Loucy (cell line): ENCODE results near the gene CC2D1B.

Experiments
- H2AFZ ChIP-seq: fragments of 200-600 bp; sonication (generic); 2 replicates; pipeline ENCODE4 v1.6.0; 2016; ENCODE audit warnings: antibody characterized with exemption, mild to moderate bottlenecking, low read length, moderate library complexity
- H3F3A ChIP-seq: fragments of 200-600 bp; 2 replicates; pipeline ENCODE4 v1.6.0; 2016; ENCODE audit warnings: antibody characterized with exemption, low read depth, mild to moderate bottlenecking
- H3K27me3 ChIP-seq: fragments of 200-600 bp; sonication (generic); 2 replicates; pipeline ENCODE4 v1.6.1; 2014; ENCODE audit warnings: low read length, mild to moderate bottlenecking; ENCODE audit not compliant: insufficient read depth, poor library complexity, severe bottlenecking
- H3K36me3 ChIP-seq: fragments of 200-600 bp; sonication (generic); 2 replicates; pipeline ENCODE4 v1.6.1; 2016; ENCODE audit warnings: low read length; ENCODE audit not compliant: insufficient read depth
- H3K4me1 ChIP-seq: fragments of 200-600 bp; sonication (generic); 2 replicates; pipeline ENCODE4 v1.5.1; 2014; ENCODE audit warnings: low read length, mild to moderate bottlenecking; ENCODE audit not compliant: insufficient read depth, poor library complexity, severe bottlenecking
- H3K4me2 ChIP-seq: fragments of 200-600 bp; sonication (generic); 2 replicates; pipeline ENCODE4 v1.6.0; 2014; ENCODE audit warnings: antibody characterized with exemption, low read length, low read depth, mild to moderate bottlenecking; ENCODE audit not compliant: poor library complexity, severe bottlenecking
- H3K4me3 ChIP-seq: fragments of 200-600 bp; sonication (generic); 2 replicates; pipeline ENCODE4 v1.5.1; 2014; ENCODE audit warnings: low read length, mild to moderate bottlenecking, mixed read lengths; ENCODE audit not compliant: poor library complexity, severe bottlenecking
- H3K79me2 ChIP-seq: fragments of 200-600 bp; sonication (generic); 2 replicates; pipeline ENCODE4 v1.6.1; 2014; ENCODE audit warnings: low read length; ENCODE audit not compliant: insufficient read depth
- H3K9ac ChIP-seq: fragments of 200-600 bp; sonication (generic); 2 replicates; pipeline ENCODE4 v1.6.0; 2014; ENCODE audit warnings: mild to moderate bottlenecking, low read depth, low read length, moderate library complexity; ENCODE audit not compliant: poor library complexity, severe bottlenecking
- H3K9me2 ChIP-seq: fragments of 200-600 bp; sonication (generic); replicated peaks from 2 replicates; pipeline ENCODE4 v1.6.1; 2016; ENCODE audit warnings: low read depth, low read length, mixed read lengths
- H3K9me3 ChIP-seq: fragments of 200-600 bp; sonication (generic); 2 replicates; pipeline ENCODE4 v1.6.1; 2014; ENCODE audit warnings: mild to moderate bottlenecking, antibody characterized with exemption, low read length, low read depth; ENCODE audit not compliant: insufficient read depth
- H4K20me1 ChIP-seq: fragments of 200-600 bp; sonication (generic); 2 replicates; pipeline ENCODE4 v1.6.0; 2014; ENCODE audit warnings: antibody characterized with exemption, low read length, mild to moderate bottlenecking; ENCODE audit not compliant: insufficient read depth, poor library complexity, severe bottlenecking
- EZH2phosphoT487 ChIP-seq: fragments of 200-600 bp; IDR thresholded peaks from 2 replicates; pipeline ENCODE4 v1.6.1; 2018; ENCODE audit warnings: antibody characterized with exemption, mild to moderate bottlenecking, moderate library complexity, borderline replicate concordance
- TF ChIP-seq, protein P1 (sequence below): fragments of 200-600 bp; sonication (generic); conservative IDR thresholded peaks from 2 replicates; pipeline ENCODE4 v1.5.1; 2014; ENCODE audit warnings: mild to moderate bottlenecking, antibody characterized with exemption, low read length

CC2D1B gene

DNA sequence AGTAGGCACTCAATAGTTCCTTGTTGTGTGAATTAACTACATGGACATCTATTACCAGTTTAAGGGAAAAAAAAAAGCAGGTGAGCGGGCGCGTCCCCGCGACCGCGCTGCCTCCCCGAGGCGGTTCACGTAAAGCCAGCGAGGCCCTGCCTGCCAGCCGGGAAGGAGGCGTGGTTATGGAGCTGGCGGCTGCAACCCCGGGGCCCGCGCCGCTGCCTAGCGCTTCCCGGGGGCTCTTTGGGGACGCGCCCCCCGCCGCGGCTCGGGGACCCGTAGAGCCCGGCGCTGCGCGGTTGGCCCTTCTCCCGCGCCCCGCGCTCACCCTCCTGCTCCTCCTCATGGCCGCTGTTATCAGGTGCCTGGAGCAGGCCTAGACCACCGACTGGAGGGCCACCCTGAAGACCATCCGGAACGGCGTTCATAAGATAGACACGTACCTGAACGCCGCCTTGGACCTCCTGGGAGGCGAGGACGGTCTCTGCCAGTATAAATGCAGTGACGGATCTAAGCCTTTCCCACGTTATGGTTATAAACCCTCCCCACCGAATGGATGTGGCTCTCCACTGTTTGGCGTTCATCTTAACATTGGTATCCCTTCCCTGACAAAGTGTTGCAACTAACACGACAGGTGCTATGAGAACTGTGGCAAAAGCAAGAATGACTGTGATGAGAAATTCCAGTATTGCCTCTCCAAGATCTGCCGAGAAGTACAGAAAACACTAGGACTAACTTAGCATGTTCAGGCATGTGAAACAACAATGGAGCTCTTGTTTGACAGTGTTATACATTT lies 2.6 kb upstream of the CC2D1B start:
- peaks cover 14% of the 10 kb centered on the region for H4K20me1 ChIP-seq
- H3K27me3 ChIP-seq = no peaks in the 10 kb centered on the region
- H3K4me3 ChIP-seq = no peak overlapping the region
- peaks cover 19% of the 10 kb centered on the region; the same call in 1 of the 2 replicates for H3K36me3 ChIP-seq
- peaks cover 25% of the 10 kb centered on the region for H3K4me1 ChIP-seq
- no peak overlapping the region for H2AFZ ChIP-seq
- H3K4me2 ChIP-seq = no peak overlapping the region
- peaks cover 5% of the 10 kb centered on the region; the same call in 1 of the 2 replicates for H3F3A ChIP-seq
- H3K79me2 ChIP-seq = peaks cover 20% of the 10 kb centered on the region
- TF ChIP-seq EZH2phosphoT487 = no peak
- TF ChIP-seq, protein P1, sequence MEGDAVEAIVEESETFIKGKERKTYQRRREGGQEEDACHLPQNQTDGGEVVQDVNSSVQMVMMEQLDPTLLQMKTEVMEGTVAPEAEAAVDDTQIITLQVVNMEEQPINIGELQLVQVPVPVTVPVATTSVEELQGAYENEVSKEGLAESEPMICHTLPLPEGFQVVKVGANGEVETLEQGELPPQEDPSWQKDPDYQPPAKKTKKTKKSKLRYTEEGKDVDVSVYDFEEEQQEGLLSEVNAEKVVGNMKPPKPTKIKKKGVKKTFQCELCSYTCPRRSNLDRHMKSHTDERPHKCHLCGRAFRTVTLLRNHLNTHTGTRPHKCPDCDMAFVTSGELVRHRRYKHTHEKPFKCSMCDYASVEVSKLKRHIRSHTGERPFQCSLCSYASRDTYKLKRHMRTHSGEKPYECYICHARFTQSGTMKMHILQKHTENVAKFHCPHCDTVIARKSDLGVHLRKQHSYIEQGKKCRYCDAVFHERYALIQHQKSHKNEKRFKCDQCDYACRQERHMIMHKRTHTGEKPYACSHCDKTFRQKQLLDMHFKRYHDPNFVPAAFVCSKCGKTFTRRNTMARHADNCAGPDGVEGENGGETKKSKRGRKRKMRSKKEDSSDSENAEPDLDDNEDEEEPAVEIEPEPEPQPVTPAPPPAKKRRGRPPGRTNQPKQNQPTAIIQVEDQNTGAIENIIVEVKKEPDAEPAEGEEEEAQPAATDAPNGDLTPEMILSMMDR = no peak
- H3K9me3 ChIP-seq = no peaks in the 10 kb centered on the region
- H3K9me2 ChIP-seq = no peaks in the 10 kb centered on the region
- no peak overlapping the region for H3K9ac ChIP-seq

DNA sequence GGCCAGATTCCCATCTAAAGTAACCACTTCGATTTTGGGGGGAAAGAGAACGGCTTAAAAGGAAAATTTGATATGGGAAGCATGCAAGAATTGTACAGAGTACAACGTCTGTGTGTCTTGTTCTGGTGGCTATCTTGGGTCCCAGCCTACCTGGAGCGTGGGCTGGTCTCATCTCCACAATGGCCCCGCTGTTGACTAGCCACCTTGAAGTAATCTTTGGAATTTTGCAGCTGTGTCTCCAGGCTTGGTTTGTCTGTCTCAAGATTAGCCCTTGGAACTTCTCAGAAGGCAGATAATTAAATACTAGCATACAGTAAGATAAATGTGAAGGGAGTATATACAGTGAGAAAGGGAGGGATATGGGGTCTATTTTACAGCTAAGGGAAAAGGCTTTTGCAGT lies 1.3 kb upstream of the CC2D1B start:
- H3K36me3 ChIP-seq = peaks cover 8% of the 10 kb centered on the region; the same call in 1 of the 2 replicates
- H3K4me2 ChIP-seq = no peak overlapping the region
- H3K9me2 ChIP-seq = no peaks in the 10 kb centered on the region
- H3F3A ChIP-seq = peaks cover 5% of the 10 kb centered on the region; the same call in 1 of the 2 replicates
- H2AFZ ChIP-seq = no peak overlapping the region
- no peak for TF ChIP-seq EZH2phosphoT487
- TF ChIP-seq, protein P1 = no peak
- H3K79me2 ChIP-seq = peaks cover 30% of the 10 kb centered on the region
- H3K27me3 ChIP-seq = no peaks in the 10 kb centered on the region
- peaks cover 14% of the 10 kb centered on the region for H4K20me1 ChIP-seq
- no peaks in the 10 kb centered on the region for H3K9me3 ChIP-seq
- H3K9ac ChIP-seq = no peak overlapping the region
- H3K4me3 ChIP-seq = no peak overlapping the region
- peaks cover 30% of the 10 kb centered on the region for H3K4me1 ChIP-seq

DNA sequence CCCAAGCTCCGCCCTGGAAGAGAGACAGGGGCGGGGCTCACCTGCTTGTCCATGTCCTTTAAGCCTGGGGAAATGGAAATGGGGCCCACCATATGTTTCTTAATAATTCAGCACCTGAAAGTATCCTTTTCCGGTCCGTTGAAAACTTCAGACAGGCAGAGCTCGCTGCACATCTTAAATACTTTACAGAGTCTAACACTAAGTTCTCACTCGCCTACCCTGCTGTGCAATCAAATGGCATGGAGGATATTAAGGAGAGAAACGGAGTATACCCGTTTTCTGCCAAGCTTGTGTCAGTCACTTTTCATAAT lies 467 bp upstream of the CC2D1B start:
- Histone ChIP-seq H2AFZ (peak overlapping the region; percentile 80), H3K9me2 (no peaks in the 10 kb centered on the region)

More for the DNA sequence above, 467 bp upstream of the CC2D1B start:
- H3K9ac ChIP-seq = no peak overlapping the region
- H3K79me2 ChIP-seq = peaks cover 36% of the 10 kb centered on the region
- H3K4me2 ChIP-seq = peak overlapping the region; percentile 61
- H3K4me1 ChIP-seq = peaks cover 30% of the 10 kb centered on the region
- H3K4me3 ChIP-seq = peak overlapping the region; percentile 86
- H3F3A ChIP-seq = peaks cover 5% of the 10 kb centered on the region; the same call in 1 of the 2 replicates
- no peaks in the 10 kb centered on the region for H3K27me3 ChIP-seq
- H3K9me3 ChIP-seq = no peaks in the 10 kb centered on the region
- no peak for TF ChIP-seq EZH2phosphoT487
- TF ChIP-seq, protein P1 = no peak
- H4K20me1 ChIP-seq = peaks cover 17% of the 10 kb centered on the region
- H3K36me3 ChIP-seq = peaks cover 8% of the 10 kb centered on the region; the same call in 1 of the 2 replicates
